WTC11 (cell line): ENCODE results near the gene DPYSL5.

Experiments
- CREB1 ChIP-seq: sonication (generic); formaldehyde crosslinking; IDR thresholded peaks from 2 replicates; pipeline ENCODE4 v1.8.0; 2023; ENCODE audit warnings: mild to moderate bottlenecking, missing genetic modification reagents
- ELF4 ChIP-seq: sonication (generic); formaldehyde crosslinking; IDR thresholded peaks from 2 replicates; pipeline ENCODE4 v1.8.1; 2022; ENCODE audit warnings: low read depth, mild to moderate bottlenecking, moderate library complexity, missing genetic modification reagents
- ETV6 ChIP-seq: sonication (generic); formaldehyde crosslinking; IDR thresholded peaks from 2 replicates; pipeline ENCODE4 v1.8.1; 2022; ENCODE audit warnings: mild to moderate bottlenecking, missing genetic modification reagents
- TCF7 ChIP-seq: sonication (generic); formaldehyde crosslinking; IDR thresholded peaks from 2 replicates; pipeline ENCODE4 v1.8.0; 2022; ENCODE audit warnings: mild to moderate bottlenecking, low read depth, missing genetic modification reagents, moderate library complexity
- TF ChIP-seq, protein P1 (sequence below): sonication (generic); formaldehyde crosslinking; IDR thresholded peaks from 2 replicates; pipeline ENCODE4 v1.8.1; 2022; ENCODE audit warnings: low read depth, mild to moderate bottlenecking, moderate library complexity, missing genetic modification reagents, borderline replicate concordance
- TF ChIP-seq, protein P2 (sequence below): fragments of 200-600 bp; IDR thresholded peaks from 2 replicates; pipeline ENCODE4 v1.8.0; 2022; ENCODE audit warnings: antibody characterized with exemption
- TF ChIP-seq, protein P3 (sequence below): sonication (generic); formaldehyde crosslinking; IDR thresholded peaks from 2 replicates; pipeline ENCODE4 v1.8.1; 2023; ENCODE audit warnings: mild to moderate bottlenecking, missing genetic modification reagents
- TF ChIP-seq, protein P4 (sequence below): sonication (generic); formaldehyde crosslinking; IDR thresholded peaks from 2 replicates; pipeline ENCODE4 v1.8.0; 2022; ENCODE audit warnings: mild to moderate bottlenecking, missing genetic modification reagents

- TF ChIP-seq ETV6 (CRISPR knock-in tag) (no peak), ELF4 (CRISPR knock-in tag) (no peak), CREB1 (CRISPR knock-in tag) (no peak), TCF7 (no peak)
- TF ChIP-seq, protein P1, sequence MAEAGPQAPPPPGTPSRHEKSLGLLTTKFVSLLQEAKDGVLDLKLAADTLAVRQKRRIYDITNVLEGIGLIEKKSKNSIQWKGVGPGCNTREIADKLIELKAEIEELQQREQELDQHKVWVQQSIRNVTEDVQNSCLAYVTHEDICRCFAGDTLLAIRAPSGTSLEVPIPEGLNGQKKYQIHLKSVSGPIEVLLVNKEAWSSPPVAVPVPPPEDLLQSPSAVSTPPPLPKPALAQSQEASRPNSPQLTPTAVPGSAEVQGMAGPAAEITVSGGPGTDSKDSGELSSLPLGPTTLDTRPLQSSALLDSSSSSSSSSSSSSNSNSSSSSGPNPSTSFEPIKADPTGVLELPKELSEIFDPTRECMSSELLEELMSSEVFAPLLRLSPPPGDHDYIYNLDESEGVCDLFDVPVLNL: no peak
- TF ChIP-seq, protein P2, sequence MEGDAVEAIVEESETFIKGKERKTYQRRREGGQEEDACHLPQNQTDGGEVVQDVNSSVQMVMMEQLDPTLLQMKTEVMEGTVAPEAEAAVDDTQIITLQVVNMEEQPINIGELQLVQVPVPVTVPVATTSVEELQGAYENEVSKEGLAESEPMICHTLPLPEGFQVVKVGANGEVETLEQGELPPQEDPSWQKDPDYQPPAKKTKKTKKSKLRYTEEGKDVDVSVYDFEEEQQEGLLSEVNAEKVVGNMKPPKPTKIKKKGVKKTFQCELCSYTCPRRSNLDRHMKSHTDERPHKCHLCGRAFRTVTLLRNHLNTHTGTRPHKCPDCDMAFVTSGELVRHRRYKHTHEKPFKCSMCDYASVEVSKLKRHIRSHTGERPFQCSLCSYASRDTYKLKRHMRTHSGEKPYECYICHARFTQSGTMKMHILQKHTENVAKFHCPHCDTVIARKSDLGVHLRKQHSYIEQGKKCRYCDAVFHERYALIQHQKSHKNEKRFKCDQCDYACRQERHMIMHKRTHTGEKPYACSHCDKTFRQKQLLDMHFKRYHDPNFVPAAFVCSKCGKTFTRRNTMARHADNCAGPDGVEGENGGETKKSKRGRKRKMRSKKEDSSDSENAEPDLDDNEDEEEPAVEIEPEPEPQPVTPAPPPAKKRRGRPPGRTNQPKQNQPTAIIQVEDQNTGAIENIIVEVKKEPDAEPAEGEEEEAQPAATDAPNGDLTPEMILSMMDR: no peak
- TF ChIP-seq, protein P3, sequence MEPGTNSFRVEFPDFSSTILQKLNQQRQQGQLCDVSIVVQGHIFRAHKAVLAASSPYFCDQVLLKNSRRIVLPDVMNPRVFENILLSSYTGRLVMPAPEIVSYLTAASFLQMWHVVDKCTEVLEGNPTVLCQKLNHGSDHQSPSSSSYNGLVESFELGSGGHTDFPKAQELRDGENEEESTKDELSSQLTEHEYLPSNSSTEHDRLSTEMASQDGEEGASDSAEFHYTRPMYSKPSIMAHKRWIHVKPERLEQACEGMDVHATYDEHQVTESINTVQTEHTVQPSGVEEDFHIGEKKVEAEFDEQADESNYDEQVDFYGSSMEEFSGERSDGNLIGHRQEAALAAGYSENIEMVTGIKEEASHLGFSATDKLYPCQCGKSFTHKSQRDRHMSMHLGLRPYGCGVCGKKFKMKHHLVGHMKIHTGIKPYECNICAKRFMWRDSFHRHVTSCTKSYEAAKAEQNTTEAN (CRISPR knock-in tag): no peak
- TF ChIP-seq, protein P4, sequence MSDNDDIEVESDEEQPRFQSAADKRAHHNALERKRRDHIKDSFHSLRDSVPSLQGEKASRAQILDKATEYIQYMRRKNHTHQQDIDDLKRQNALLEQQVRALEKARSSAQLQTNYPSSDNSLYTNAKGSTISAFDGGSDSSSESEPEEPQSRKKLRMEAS (CRISPR knock-in tag): no peak
Measured at GRCh38 chr2:26925100-26925791, 77.3 kb downstream of the DPYSL5 start.
